ENCODE measurements around the gene GASK1A.

Gene GASK1A

GRCh38 chr3:43094381-43094780 is 115.3 kb downstream of the GASK1A start:
- no peak for DNase-seq

- DNase-seq, result no peak
Measured at GRCh38 chr3:43094851-43095250, 115.7 kb downstream of the GASK1A start.

GRCh38 chr3:43095370-43095769 is 116.3 kb downstream of the GASK1A start:
- DNase-seq, result no peak

GRCh38 chr3:43096761-43097160 is 117.7 kb downstream of the GASK1A start:
- DNase-seq, result no peak

GRCh38 chr3:43097400-43098080 is 118.4 kb downstream of the GASK1A start:
- no peak for DNase-seq

- DNase-seq, result no peak
Measured at GRCh38 chr3:43098761-43099160, 119.7 kb downstream of the GASK1A start.

- DNase-seq, result peak; percentile 2
Measured at GRCh38 chr3:43102773-43103480, 123.8 kb downstream of the GASK1A start.

- DNase-seq, result no peak
Measured at GRCh38 chr3:43104039-43104438, 124.9 kb downstream of the GASK1A start.

GRCh38 chr3:43104660-43105595 is 125.8 kb downstream of the GASK1A start:
- no peak for DNase-seq

- DNase-seq, result peak; percentile 89
Measured at GRCh38 chr3:43105596-43106292, 126.6 kb downstream of the GASK1A start, which contains the start of gene POMGNT2. Gene POMGNT2 (minus strand): TSS chr3:43106079. CDS start chr3:43081431, 24,648 bp downstream.

- DNase-seq, result no peak
Measured at GRCh38 chr3:43106293-43106628, 127.2 kb downstream of the GASK1A start.

Measured in NCI-H2029 (cell line).